GM12878 (cell line): ENCODE results near the gene ANO6.

Source experiments
- CBFB ChIP-seq: IDR thresholded peaks from 2 replicates; pipeline ENCODE4 v1.6.1; 2016; ENCODE audit warnings: antibody characterized with exemption, low read depth
- EZH2 ChIP-seq: IDR thresholded peaks from 2 replicates; pipeline ENCODE4 v1.6.1; 2012; ENCODE audit warnings: low read depth, mild to moderate bottlenecking, control low read depth, inconsistent platforms, low read length, borderline replicate concordance; ENCODE audit not compliant: control insufficient read depth
- POLR2A ChIP-seq: IDR thresholded peaks from 2 replicates; pipeline ENCODE4 v1.6.1; 2011; ENCODE audit warnings: low read depth, mild to moderate bottlenecking, low read length
- POLR2AphosphoS5 ChIP-seq: IDR thresholded peaks from 2 replicates; pipeline ENCODE4 v1.6.1; 2011; ENCODE audit warnings: mild to moderate bottlenecking, low read length, inconsistent platforms
- TF ChIP-seq, protein P1 (sequence below), 3 experiments: IDR thresholded peaks in 2 of 3; conservative IDR thresholded peaks in 1 of 3; 2 replicates each; pipeline ENCODE4 v1.5.1; 2011; ENCODE audit warnings: low read depth in 3 of 3, low read length in 3 of 3, mild to moderate bottlenecking in 3 of 3, control low read depth in 2 of 3, moderate library complexity in 2 of 3, inconsistent platforms in 1 of 3, mixed read lengths in 1 of 3; ENCODE audit not compliant: control insufficient read depth in 2 of 3, insufficient read depth in 1 of 3; ENCODE audit errors: extremely low read depth in 1 of 3
- TF ChIP-seq, protein P2 (sequence below): IDR thresholded peaks from 2 replicates; pipeline ENCODE4 v1.6.1; 2012; ENCODE audit warnings: low read length, inconsistent platforms

DNA sequence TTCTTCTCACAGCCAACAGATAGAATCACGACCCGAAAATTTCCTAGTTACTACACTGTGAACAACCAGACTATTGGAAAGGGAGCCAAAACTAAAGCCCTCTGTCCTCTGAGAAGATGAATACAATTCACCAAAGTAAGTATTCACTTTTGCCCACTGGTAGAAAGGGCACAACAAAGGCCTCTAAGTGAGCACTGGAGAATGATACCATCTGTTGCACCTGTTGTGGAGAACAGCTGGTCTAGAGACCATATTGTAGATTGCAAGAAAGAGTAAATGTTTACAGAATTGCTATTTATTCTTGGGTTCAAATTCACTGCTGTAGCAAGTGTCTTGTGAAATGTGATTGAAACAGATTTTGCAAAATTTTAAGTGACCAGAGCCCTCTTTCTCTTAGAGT is 46.9 kb upstream of the ANO6 start:
- TF ChIP-seq POLR2AphosphoS5 = no peak
- no peak for TF ChIP-seq POLR2A
- TF ChIP-seq, protein P1, sequence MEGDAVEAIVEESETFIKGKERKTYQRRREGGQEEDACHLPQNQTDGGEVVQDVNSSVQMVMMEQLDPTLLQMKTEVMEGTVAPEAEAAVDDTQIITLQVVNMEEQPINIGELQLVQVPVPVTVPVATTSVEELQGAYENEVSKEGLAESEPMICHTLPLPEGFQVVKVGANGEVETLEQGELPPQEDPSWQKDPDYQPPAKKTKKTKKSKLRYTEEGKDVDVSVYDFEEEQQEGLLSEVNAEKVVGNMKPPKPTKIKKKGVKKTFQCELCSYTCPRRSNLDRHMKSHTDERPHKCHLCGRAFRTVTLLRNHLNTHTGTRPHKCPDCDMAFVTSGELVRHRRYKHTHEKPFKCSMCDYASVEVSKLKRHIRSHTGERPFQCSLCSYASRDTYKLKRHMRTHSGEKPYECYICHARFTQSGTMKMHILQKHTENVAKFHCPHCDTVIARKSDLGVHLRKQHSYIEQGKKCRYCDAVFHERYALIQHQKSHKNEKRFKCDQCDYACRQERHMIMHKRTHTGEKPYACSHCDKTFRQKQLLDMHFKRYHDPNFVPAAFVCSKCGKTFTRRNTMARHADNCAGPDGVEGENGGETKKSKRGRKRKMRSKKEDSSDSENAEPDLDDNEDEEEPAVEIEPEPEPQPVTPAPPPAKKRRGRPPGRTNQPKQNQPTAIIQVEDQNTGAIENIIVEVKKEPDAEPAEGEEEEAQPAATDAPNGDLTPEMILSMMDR (IDR thresholded peaks at IDR 0.05 in 2 of 3, conservative IDR thresholded peaks at IDR 0.05 in 1 of 3; ENCODE audit: control insufficient read depth in 2 of 3, extremely low read depth in 1 of 3, insufficient read depth in 1 of 3, low read depth in 3 of 3, low read length in 3 of 3) = no peak
- no peak for TF ChIP-seq CBFB
- TF ChIP-seq, protein P2, sequence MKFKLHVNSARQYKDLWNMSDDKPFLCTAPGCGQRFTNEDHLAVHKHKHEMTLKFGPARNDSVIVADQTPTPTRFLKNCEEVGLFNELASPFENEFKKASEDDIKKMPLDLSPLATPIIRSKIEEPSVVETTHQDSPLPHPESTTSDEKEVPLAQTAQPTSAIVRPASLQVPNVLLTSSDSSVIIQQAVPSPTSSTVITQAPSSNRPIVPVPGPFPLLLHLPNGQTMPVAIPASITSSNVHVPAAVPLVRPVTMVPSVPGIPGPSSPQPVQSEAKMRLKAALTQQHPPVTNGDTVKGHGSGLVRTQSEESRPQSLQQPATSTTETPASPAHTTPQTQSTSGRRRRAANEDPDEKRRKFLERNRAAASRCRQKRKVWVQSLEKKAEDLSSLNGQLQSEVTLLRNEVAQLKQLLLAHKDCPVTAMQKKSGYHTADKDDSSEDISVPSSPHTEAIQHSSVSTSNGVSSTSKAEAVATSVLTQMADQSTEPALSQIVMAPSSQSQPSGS = no peak
- TF ChIP-seq EZH2 = no peak
